GM12878 (cell line): Measurements from ENCODE around the gene DCBLD1. TPM values are rescaled to one million over a fixed set of nuclear protein-coding genes. Genes with fewer than 3 reads are reported as not detected.
"Not testable (repeated sequence)": the region's sequence is repeated elsewhere in the genome, so short reads cannot be mapped to it uniquely, and the experiment has no call there.

ENCODE experiments used
- ATAC-seq: fragments of 200-7000 bp; cut with Tn5 transposase; 3 replicates; pipeline ENCODE4 v1.9.1; 2020; ENCODE audit warnings: mild to moderate bottlenecking, moderate library complexity
- BruUV-seq: library from RNA; stranded (reverse); fragments of 400-500 nt; replicated peaks from 2 replicates; lab custom pipeline; 2021; lab: Mats Ljungman, UMichigan
- CTCF ChIA-PET: fragments of 300-600 bp; sonication (Branson Sonifier 250); formaldehyde crosslinking; extraction: SDS; loops from one replicate; lab custom pipeline; 2021; ENCODE audit warnings: inconsistent platforms; lab: Yijun Ruan, JAX
- POLR2A ChIA-PET: fragments of 350-600 bp; formaldehyde crosslinking; extraction: SDS; loops from one replicate; lab custom pipeline; 2021; ENCODE audit warnings: inconsistent platforms; lab: Charles Lee
- RAD21 ChIA-PET: fragments of 300-600 bp; sonication (Branson Sonifier 250); formaldehyde crosslinking; loops from one replicate; lab custom pipeline; 2023; ENCODE audit warnings: antibody characterized with exemption; ENCODE audit not compliant: unreplicated experiment; lab: Charles Lee
- SMC1A ChIA-PET: fragments of 300-600 bp; sonication (Branson Sonifier 250); formaldehyde crosslinking; loops from one replicate; lab custom pipeline; 2023; ENCODE audit not compliant: unreplicated experiment, uncharacterized antibody; lab: Charles Lee
- DNase-seq: peaks from one replicate; pipeline ENCODE4 v3.0.0-alpha.2; 2011; ENCODE audit warnings: low read depth, low spot score
- FAIRE-seq: peaks from 3 replicates; lab custom pipeline; 2011; peaks lifted over from hg19 to GRCh38; lab: Jason Lieb, UNC
- H2AFZ ChIP-seq: 2 replicates; pipeline ENCODE4 v1.6.0; 2011; ENCODE audit warnings: low read depth, low read length, control low read depth; ENCODE audit not compliant: control insufficient read depth
- H3K27ac ChIP-seq: 2 replicates; pipeline ENCODE4 v1.5.1; 2011; ENCODE audit warnings: control low read depth; ENCODE audit not compliant: control insufficient read depth, insufficient read depth
- H3K27me3 ChIP-seq, 2 experiments: replicated peaks in 1 of 2; 2 replicates each; pipeline versions ENCODE4 v1.6.0 to v1.6.1; 2011; ENCODE audit warnings: low read length in 1 of 2; ENCODE audit not compliant: control insufficient read depth in 2 of 2, insufficient read depth in 2 of 2
- H3K36me3 ChIP-seq, 2 experiments: 2 replicates each; pipeline ENCODE4 v1.5.1; 2011; ENCODE audit warnings: low read length in 1 of 2; ENCODE audit not compliant: control insufficient read depth in 2 of 2, insufficient read depth in 2 of 2
- H3K4me1 ChIP-seq: 2 replicates; pipeline ENCODE4 v1.6.1; 2011; ENCODE audit warnings: mild to moderate bottlenecking, low read length, moderate library complexity, mixed read lengths; ENCODE audit not compliant: control insufficient read depth, insufficient read depth
- H3K4me2 ChIP-seq: 2 replicates; pipeline ENCODE4 v1.6.0; 2011; ENCODE audit warnings: control low read depth; ENCODE audit not compliant: control insufficient read depth, insufficient read depth
- H3K4me3 ChIP-seq: fragments of 200-600 bp; sonication (generic); 2 replicates; pipeline ENCODE4 v1.5.1; 2016
- H3K79me2 ChIP-seq: 2 replicates; pipeline ENCODE4 v1.6.0; 2011; ENCODE audit warnings: low read length; ENCODE audit not compliant: control insufficient read depth, insufficient read depth
- H3K9ac ChIP-seq: 2 replicates; pipeline ENCODE4 v1.8.0; 2011; ENCODE audit warnings: low read length, control low read depth, mixed read lengths; ENCODE audit not compliant: control insufficient read depth, insufficient read depth
- H3K9me3 ChIP-seq: replicated peaks from 3 replicates; pipeline ENCODE4 v1.5.1; 2011; ENCODE audit warnings: mild to moderate bottlenecking, low read length; ENCODE audit not compliant: control insufficient read depth, insufficient read depth
- H4K20me1 ChIP-seq: 2 replicates; pipeline ENCODE4 v1.6.0; 2011; ENCODE audit not compliant: control insufficient read depth, insufficient read depth
- BCLAF1 ChIP-seq: fragments of 450-650 bp; IDR thresholded peaks from 2 replicates; pipeline ENCODE4 v1.6.1; 2017; ENCODE audit warnings: antibody characterized with exemption, mild to moderate bottlenecking, moderate library complexity
- BMI1 ChIP-seq: fragments of 450-650 bp; IDR thresholded peaks from 2 replicates; pipeline ENCODE4 v1.6.1; 2016; ENCODE audit warnings: mild to moderate bottlenecking, moderate library complexity, borderline replicate concordance
- CBFB ChIP-seq: IDR thresholded peaks from 2 replicates; pipeline ENCODE4 v1.6.1; 2016; ENCODE audit warnings: antibody characterized with exemption, low read depth
- IKZF1 ChIP-seq: fragments of 450-650 bp; conservative IDR thresholded peaks from 2 replicates; pipeline ENCODE4 v1.6.1; 2017; ENCODE audit warnings: antibody characterized with exemption, mild to moderate bottlenecking
- MTA3 ChIP-seq: IDR thresholded peaks from 2 replicates; pipeline ENCODE4 v1.6.1; 2012; ENCODE audit warnings: low read length, inconsistent platforms, borderline replicate concordance
- MYC ChIP-seq: IDR thresholded peaks from 2 replicates; pipeline ENCODE4 v1.6.1; 2011; ENCODE audit warnings: mild to moderate bottlenecking, low read length, moderate library complexity, inconsistent platforms; ENCODE audit not compliant: insufficient read depth, insufficient replicate concordance, insufficient read length, severe bottlenecking
- RB1 ChIP-seq: fragments of 450-650 bp; formaldehyde crosslinking; IDR thresholded peaks from 2 replicates; pipeline ENCODE4 v1.6.1; 2017; ENCODE audit warnings: mild to moderate bottlenecking, borderline replicate concordance
- SUPT20H ChIP-seq: IDR thresholded peaks from 2 replicates; pipeline ENCODE4 v1.6.1; 2011; ENCODE audit warnings: low read depth, mild to moderate bottlenecking, low read length, moderate library complexity, borderline replicate concordance; ENCODE audit not compliant: control insufficient read depth
- TBL1XR1 ChIP-seq: IDR thresholded peaks from 2 replicates; pipeline ENCODE4 v1.6.1; 2012; ENCODE audit warnings: low read depth, low read length, improper control_type of control experiment
- WGBS: methylation state at CpG from one replicate; pipeline ENCODE4 v1.1.6; 2016; ENCODE audit warnings: low lambda C conversion rate; ENCODE audit not compliant: insufficient replicate concordance, insufficient coverage; ENCODE audit errors: missing lambda C conversion rate; 5-methylcytosine and 5-hydroxymethylcytosine counted together
- in situ Hi-C: fragments of 300-500 bp; cut with MboI; formaldehyde crosslinking; loops from 9 replicates; pipeline ENCODE4 v1.14.3; 2018; ENCODE audit warnings: mixed read lengths
- intact Hi-C: fragments of 100-400 bp; cut with micrococcal nuclease; formaldehyde crosslinking; loops from one replicate; pipeline ENCODE4 v1.14.2; 2022; ENCODE audit not compliant: unreplicated experiment
- polyA plus RNA-seq, 11 experiments: library from polyadenylated mRNA; depleted of rRNA in 4 of 11; unstranded in 6 of 11; stranded (reverse) in 5 of 11; fragments of >200 nt; fragmentation: Nextera tagmentation in 4 of 11; fragmentation: Illumina TruSeq in 1 of 11; extraction: Ambion mirVana in 4 of 11; extraction: Trizol in 1 of 11; gene quantifications; 1 replicate in 1 of 11; 2 replicates in 10 of 11; pipeline versions ENCODE4 v1.2.1 to v1.2.3, GENCODE V29; 2011 to 2016; ENCODE audit warnings: inconsistent platforms in 2 of 11, missing spikeins in 2 of 11, low read depth in 1 of 11
- total RNA-seq, 4 experiments: library from RNA; depleted of rRNA in 3 of 4; stranded (reverse); fragments of >200 nt in 3 of 4; fragmentation: Illumina TruSeq in 1 of 4; extraction: Trizol in 1 of 4; gene quantifications; 2 replicates each; pipeline versions ENCODE4 v1.2.1 to v1.2.3, GENCODE V29; 2013 to 2021
- TF ChIP-seq, protein P1 (sequence below): IDR thresholded peaks from 2 replicates; pipeline ENCODE4 v1.6.1; 2012; ENCODE audit warnings: mild to moderate bottlenecking, low read depth, low read length

DCBLD1 gene
- total and polyA plus RNA-seq, 10 of the 15 experiments (the other 5 are each of a cell fraction or from before 2014, with no cell fraction given) = 0.92 to 9.2 (median 8.3) TPM

- POLR2A ChIA-PET, intact Hi-C loops, H3K4me3 ChIP-seq, H2AFZ ChIP-seq, in situ Hi-C loops, H3K4me1 ChIP-seq, H3K4me2 ChIP-seq, H3K9ac ChIP-seq, H3K79me2 ChIP-seq, BruUV-seq, H3K9me3 ChIP-seq, H3K27ac ChIP-seq, FAIRE-seq, H3K27me3 ChIP-seq, DNase-seq, H4K20me1 ChIP-seq, H3K36me3 ChIP-seq, ATAC-seq: not testable (repeated sequence)
- CTCF ChIA-PET = interaction anchor here (0.7 to 1.0 kb wide), 3 partner anchors 10 to 1181 kb away, joined by 3 read pairs; no protein-coding TSS in a partner anchor
- SMC1A ChIA-PET = interaction anchor here (1.1 to 1.9 kb wide), 4 partner anchors 8 to 136 kb away, joined by 3 to 6 read pairs (median 3); no protein-coding TSS in a partner anchor
- RAD21 ChIA-PET = interaction anchor here (1.2 kb wide), 1 partner anchor 10 kb away, joined by 3 read pairs; no protein-coding TSS in a partner anchor
- WGBS = 1% methylated on average over 4 of the region's 4 CpGs
Observed at GRCh38 chr6:117468527-117468926, 13.9 kb upstream of the DCBLD1 start.

- POLR2A ChIA-PET = no interaction called here
- in situ Hi-C loops = no loop called here
- RAD21 ChIA-PET = interaction anchor here (1.2 kb wide), 1 partner anchor 9 kb away, joined by 3 read pairs; no protein-coding TSS in a partner anchor
- Histone ChIP-seq H3K4me1 (no peaks in the 10 kb centered on the region), H3K9me3 (no peaks in the 10 kb centered on the region; the same call in 2 of the 3 replicates), H3K36me3 (no peaks in the 10 kb centered on the region), H3K79me2 (no peaks in the 10 kb centered on the region), H3K27me3 (no peaks in the 10 kb centered on the region), H2AFZ (no peak overlapping the region), H3K4me2 (no peak overlapping the region), H3K4me3 (no peak overlapping the region), H3K27ac (no peak overlapping the region), H4K20me1 (no peaks in the 10 kb centered on the region), H3K9ac (no peak overlapping the region)
- no TSS peak for BruUV-seq
- SMC1A ChIA-PET = interaction anchor here (1.2 to 1.9 kb wide), 3 partner anchors 9 to 135 kb away, joined by 3 to 6 read pairs (median 3); no protein-coding TSS in a partner anchor
- DNase-seq (no peak), ATAC-seq (no peak), FAIRE-seq (no peak)
- CTCF ChIA-PET = interaction anchor here (0.7 to 1.0 kb wide), 3 partner anchors 9 to 1182 kb away, joined by 3 read pairs; no protein-coding TSS in a partner anchor
- intact Hi-C loops = no loop called here
- WGBS = 34% methylated on average over 4 of the region's 4 CpGs
- TF ChIP-seq MTA3 = no peak
- no peak for TF ChIP-seq BMI1
- no peak for TF ChIP-seq SUPT20H
- no peak for TF ChIP-seq CBFB
- TF ChIP-seq BCLAF1 = no peak
- TF ChIP-seq, protein P1, sequence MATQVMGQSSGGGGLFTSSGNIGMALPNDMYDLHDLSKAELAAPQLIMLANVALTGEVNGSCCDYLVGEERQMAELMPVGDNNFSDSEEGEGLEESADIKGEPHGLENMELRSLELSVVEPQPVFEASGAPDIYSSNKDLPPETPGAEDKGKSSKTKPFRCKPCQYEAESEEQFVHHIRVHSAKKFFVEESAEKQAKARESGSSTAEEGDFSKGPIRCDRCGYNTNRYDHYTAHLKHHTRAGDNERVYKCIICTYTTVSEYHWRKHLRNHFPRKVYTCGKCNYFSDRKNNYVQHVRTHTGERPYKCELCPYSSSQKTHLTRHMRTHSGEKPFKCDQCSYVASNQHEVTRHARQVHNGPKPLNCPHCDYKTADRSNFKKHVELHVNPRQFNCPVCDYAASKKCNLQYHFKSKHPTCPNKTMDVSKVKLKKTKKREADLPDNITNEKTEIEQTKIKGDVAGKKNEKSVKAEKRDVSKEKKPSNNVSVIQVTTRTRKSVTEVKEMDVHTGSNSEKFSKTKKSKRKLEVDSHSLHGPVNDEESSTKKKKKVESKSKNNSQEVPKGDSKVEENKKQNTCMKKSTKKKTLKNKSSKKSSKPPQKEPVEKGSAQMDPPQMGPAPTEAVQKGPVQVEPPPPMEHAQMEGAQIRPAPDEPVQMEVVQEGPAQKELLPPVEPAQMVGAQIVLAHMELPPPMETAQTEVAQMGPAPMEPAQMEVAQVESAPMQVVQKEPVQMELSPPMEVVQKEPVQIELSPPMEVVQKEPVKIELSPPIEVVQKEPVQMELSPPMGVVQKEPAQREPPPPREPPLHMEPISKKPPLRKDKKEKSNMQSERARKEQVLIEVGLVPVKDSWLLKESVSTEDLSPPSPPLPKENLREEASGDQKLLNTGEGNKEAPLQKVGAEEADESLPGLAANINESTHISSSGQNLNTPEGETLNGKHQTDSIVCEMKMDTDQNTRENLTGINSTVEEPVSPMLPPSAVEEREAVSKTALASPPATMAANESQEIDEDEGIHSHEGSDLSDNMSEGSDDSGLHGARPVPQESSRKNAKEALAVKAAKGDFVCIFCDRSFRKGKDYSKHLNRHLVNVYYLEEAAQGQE = no peak
- no peak for TF ChIP-seq RB1
- TF ChIP-seq TBL1XR1 = no peak
- no peak for TF ChIP-seq IKZF1
- TF ChIP-seq MYC = no peak
Observed at GRCh38 chr6:117469356-117469755, 13.1 kb upstream of the DCBLD1 start.
